SK-N-SH treated with all-trans-retinoic acid at 6 μM for 48 hours (cell line): ENCODE data around the gene ESRRA.

ENCODE experiments used
- ARNTL ChIP-seq: fragments of 450-650 bp; formaldehyde crosslinking; IDR thresholded peaks from 2 replicates; pipeline ENCODE4 v1.5.0; 2020; ENCODE audit warnings: low read depth, mild to moderate bottlenecking, moderate library complexity, borderline replicate concordance
- CSDC2 ChIP-seq: fragments of 250-450 bp; sonication (Bioruptor Pico); IDR thresholded peaks from 2 replicates; pipeline ENCODE4 v1.5.0; 2020; ENCODE audit warnings: mild to moderate bottlenecking, moderate library complexity
- ESRRG ChIP-seq: fragments of 250-450 bp; sonication (Bioruptor Pico); IDR thresholded peaks from 2 replicates; pipeline ENCODE4 v1.6.1; 2021; ENCODE audit warnings: mild to moderate bottlenecking
- GLIS3 ChIP-seq: fragments of 250-450 bp; sonication (Bioruptor Pico); IDR thresholded peaks from 2 replicates; pipeline ENCODE4 v1.5.0; 2020; ENCODE audit warnings: mild to moderate bottlenecking, moderate library complexity
- PATZ1 ChIP-seq: fragments of 250-450 bp; sonication (Bioruptor Pico); IDR thresholded peaks from 2 replicates; pipeline ENCODE4 v1.8.0; 2020; ENCODE audit warnings: mild to moderate bottlenecking, moderate library complexity, borderline replicate concordance
- PPARA ChIP-seq: fragments of 250-450 bp; sonication (Bioruptor Pico); IDR thresholded peaks from 2 replicates; pipeline ENCODE4 v1.5.0; 2020; ENCODE audit warnings: mild to moderate bottlenecking, borderline replicate concordance
- RARB ChIP-seq: fragments of 250-450 bp; sonication (Bioruptor Pico); IDR thresholded peaks from 2 replicates; pipeline ENCODE4 v1.8.0; 2021; ENCODE audit warnings: mild to moderate bottlenecking, moderate library complexity
- SNAI2 ChIP-seq: fragments of 250-450 bp; sonication (Bioruptor Pico); IDR thresholded peaks from 2 replicates; pipeline ENCODE4 v1.5.0; 2020; ENCODE audit warnings: mild to moderate bottlenecking, moderate library complexity
- TCF4 ChIP-seq: fragments of 250-450 bp; sonication (Bioruptor Pico); IDR thresholded peaks from 2 replicates; pipeline ENCODE4 v1.8.0; 2021; ENCODE audit warnings: mild to moderate bottlenecking, moderate library complexity, borderline replicate concordance
- ZC3H10 ChIP-seq: fragments of 250-450 bp; sonication (Bioruptor Pico); IDR thresholded peaks from 2 replicates; pipeline ENCODE4 v1.5.1; 2021; ENCODE audit warnings: mild to moderate bottlenecking, moderate library complexity
- ZFP3 ChIP-seq: fragments of 250-450 bp; sonication (Bioruptor Pico); IDR thresholded peaks from 2 replicates; pipeline ENCODE4 v1.5.0; 2020; ENCODE audit warnings: mild to moderate bottlenecking, moderate library complexity
- ZFP30 ChIP-seq: fragments of 450-650 bp; formaldehyde crosslinking; IDR thresholded peaks from 2 replicates; pipeline ENCODE4 v1.5.0; 2022; ENCODE audit warnings: mild to moderate bottlenecking, moderate library complexity
- ZNF8 ChIP-seq: fragments of 450-650 bp; formaldehyde crosslinking; IDR thresholded peaks from 2 replicates; pipeline ENCODE4 v1.5.0; 2020; ENCODE audit warnings: mild to moderate bottlenecking, moderate library complexity

- TF ChIP-seq TCF4 (CRISPR knock-in tag) (no peak), GLIS3 (no peak), SNAI2 (CRISPR knock-in tag) (no peak), CSDC2 (CRISPR knock-in tag) (no peak), PPARA (no peak), ZFP3 (CRISPR knock-in tag) (no peak), ZC3H10 (no peak), RARB (CRISPR knock-in tag) (no peak), ARNTL (CRISPR knock-in tag) (no peak), ESRRG (CRISPR knock-in tag) (no peak), ZFP30 (CRISPR knock-in tag) (no peak), ZNF8 (no peak), PATZ1 (CRISPR knock-in tag) (no peak)
Observed at GRCh38 chr11:64364911-64365310, 59.6 kb downstream of the ESRRA start.
